HG03378 (cell line): ENCODE data around the gene SPEF1.
"Not testable (repeated sequence)": the region's sequence is repeated elsewhere in the genome, so short reads cannot be mapped to it uniquely, and the experiment has no call there.

Experiments used
- ATAC-seq: cut with Tn5 transposase; IDR thresholded peaks from one replicate; pipeline ENCODE4 v1.9.1; 2021; ENCODE audit warnings: mild to moderate bottlenecking, moderate library complexity; ENCODE audit not compliant: unreplicated experiment

The SPEF1 gene

GRCh38 chr20:3789201-3789600, 8.0 kb upstream of the SPEF1 start:
- ATAC-seq, result not testable (repeated sequence)

GRCh38 chr20:3788685-3789155, 7.5 kb upstream of the SPEF1 start:
- ATAC-seq, result no peak

- no peak for ATAC-seq
These were observed 6.2 kb upstream of the SPEF1 start for GRCh38 chr20:3787324-3788014.

GRCh38 chr20:3786665-3787323, 5.5 kb upstream of the SPEF1 start, which contains the start of gene CENPB:
Gene CENPB (minus strand): TSS chr20:3786740. CDS start chr20:3786483, 257 bp downstream.
- no peak for ATAC-seq

GRCh38 chr20:3786126-3786484, 4.9 kb upstream of the SPEF1 start:
- ATAC-seq, result no peak

GRCh38 chr20:3785240-3786125, 4.2 kb upstream of the SPEF1 start:
- ATAC-seq, result no peak

GRCh38 chr20:3784863-3785239, 3.6 kb upstream of the SPEF1 start:
- no peak for ATAC-seq

- no peak for ATAC-seq
These were observed 3.1 kb upstream of the SPEF1 start for GRCh38 chr20:3784216-3784853.

GRCh38 chr20:3783511-3784195, 2.4 kb upstream of the SPEF1 start:
- ATAC-seq, result no peak

GRCh38 chr20:3783068-3783489, 1.8 kb upstream of the SPEF1 start:
- no peak for ATAC-seq

GRCh38 chr20:3782597-3782996, 1.3 kb upstream of the SPEF1 start:
- ATAC-seq, result no peak

GRCh38 chr20:3778976-3779375, 2.3 kb downstream of the SPEF1 start:
- no peak for ATAC-seq

- ATAC-seq, result no peak
These were observed 3.3 kb downstream of the SPEF1 start for GRCh38 chr20:3777716-3778629.

GRCh38 chr20:3777381-3777715, 3.9 kb downstream of the SPEF1 start:
- no peak for ATAC-seq

- ATAC-seq, result no peak
These were observed 5.7 kb downstream of the SPEF1 start for GRCh38 chr20:3775457-3776108.

- no peak for ATAC-seq
These were observed 9.6 kb downstream of the SPEF1 start for GRCh38 chr20:3771552-3772058.

GRCh38 chr20:3768342-3769130, 12.7 kb downstream of the SPEF1 start:
- ATAC-seq, result no peak
